ENCODE measurements around the gene LGALS16.
"Not testable (repeated sequence)": the region's sequence is repeated elsewhere in the genome, so short reads cannot be mapped to it uniquely, and the experiment has no call there.

The LGALS16 gene, protein sequence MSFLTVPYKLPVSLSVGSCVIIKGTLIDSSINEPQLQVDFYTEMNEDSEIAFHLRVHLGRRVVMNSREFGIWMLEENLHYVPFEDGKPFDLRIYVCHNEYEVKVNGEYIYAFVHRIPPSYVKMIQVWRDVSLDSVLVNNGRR

GRCh38 chr19:39655613-39656012 lies at the start of gene LGALS16:
LGALS16 (plus strand) TSS chr19:39655913; CDS start chr19:39655962, 49 bp downstream.
- DNase-seq (ENCODE audit: low read depth in 2 of 2) = no peak

- no peak for DNase-seq (ENCODE audit: low read depth in 2 of 2)
Observed at GRCh38 chr19:39607021-39607420, 48.7 kb upstream of the LGALS16 start.

GRCh38 chr19:39607561-39607960 lies 48.2 kb upstream of the LGALS16 start:
- DNase-seq (ENCODE audit: low read depth in 2 of 2) = no peak

DNA sequence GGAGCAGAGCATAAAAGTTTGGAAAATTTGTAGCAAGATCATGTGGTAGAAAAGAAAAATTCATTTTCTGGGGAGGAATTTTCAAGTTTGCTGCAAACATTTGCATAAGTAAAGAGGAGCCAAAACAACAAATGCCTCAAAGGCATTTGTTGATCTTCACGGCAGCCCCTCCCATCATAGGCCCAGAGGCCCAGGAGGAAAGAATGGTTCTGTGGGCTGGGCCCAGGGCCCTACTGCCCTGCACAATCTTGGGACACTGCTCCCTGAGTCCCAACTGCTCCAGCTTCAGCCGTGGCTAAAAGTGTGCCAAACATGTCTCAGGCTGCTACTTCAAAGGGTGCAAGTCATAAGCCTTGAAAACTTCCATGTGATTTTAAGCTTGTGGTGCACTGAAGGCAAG lies 42.1 kb upstream of the LGALS16 start:
- no peak for DNase-seq (ENCODE audit: low read depth in 2 of 2)

GRCh38 chr19:39617745-39618144 lies 38.0 kb upstream of the LGALS16 start:
- no peak for DNase-seq (ENCODE audit: low read depth in 2 of 2)

DNA sequence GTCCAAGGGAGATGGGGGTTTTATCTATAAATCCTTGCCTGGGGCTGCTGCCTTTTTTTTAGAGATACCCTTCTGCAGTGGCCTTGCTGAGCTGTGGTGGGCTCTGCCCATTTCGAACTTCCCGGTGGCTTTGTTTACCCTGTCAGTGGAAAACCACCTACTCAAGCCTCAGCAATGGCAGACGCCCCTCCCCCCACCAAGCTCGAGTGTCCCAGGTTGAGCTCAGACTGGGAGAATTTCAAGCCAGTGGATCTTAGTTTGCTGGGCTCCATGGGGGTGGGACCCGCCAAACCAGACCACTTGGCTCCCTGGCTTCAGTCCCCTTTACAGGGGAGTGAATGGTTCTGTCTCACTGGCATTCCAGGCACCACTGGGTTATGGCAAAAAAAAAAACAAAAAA lies 31.8 kb upstream of the LGALS16 start:
- DNase-seq (ENCODE audit: low read depth in 2 of 2) = no peak

DNA sequence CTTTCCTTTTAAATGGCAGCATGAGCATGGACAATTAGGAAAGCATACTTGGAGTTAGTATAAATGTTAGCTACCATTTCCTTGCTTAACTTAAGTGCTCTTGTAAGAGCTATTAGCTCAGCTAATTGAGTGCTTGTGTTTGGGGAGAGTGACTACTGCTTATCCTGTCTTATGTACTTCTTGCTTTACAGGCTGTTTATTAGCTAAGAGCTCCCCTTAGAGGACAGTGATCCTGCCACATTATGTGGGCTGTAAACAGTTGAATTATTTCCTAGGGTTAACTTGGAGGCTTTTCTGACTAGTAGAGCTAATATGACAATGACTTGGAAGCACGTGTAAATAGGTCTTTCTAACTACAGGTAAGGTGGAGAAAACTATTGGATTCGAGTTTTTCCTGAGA lies 28.1 kb upstream of the LGALS16 start:
- not testable (repeated sequence) for DNase-seq (ENCODE audit: low read depth in 2 of 2)

- no peak for DNase-seq (ENCODE audit: low read depth in 2 of 2)
Observed at GRCh38 chr19:39631178-39631577, 24.5 kb upstream of the LGALS16 start.

- no peak for DNase-seq (ENCODE audit: low read depth in 2 of 2)
Observed at GRCh38 chr19:39631626-39632025, 24.1 kb upstream of the LGALS16 start.

DNA sequence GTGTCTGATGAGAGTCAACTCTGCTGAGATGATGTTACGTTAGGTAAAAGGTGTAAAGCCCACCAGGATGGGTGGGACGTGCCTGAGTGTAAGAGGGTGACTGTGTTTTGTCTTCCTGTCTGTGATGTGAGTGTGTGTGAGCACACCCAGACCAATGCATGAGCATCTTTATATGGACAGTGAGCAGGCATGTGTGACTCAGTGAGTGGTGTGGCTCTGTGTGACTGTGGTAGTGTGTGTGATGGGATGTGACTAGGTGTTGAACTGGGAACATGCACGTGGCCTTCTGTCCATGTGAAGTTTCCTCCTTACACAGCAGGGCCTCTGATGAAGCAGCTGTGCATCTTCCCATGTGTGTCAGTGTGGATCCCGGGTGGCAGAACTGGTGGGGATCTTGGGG lies 17.8 kb upstream of the LGALS16 start:
- no peak for DNase-seq (ENCODE audit: low read depth in 2 of 2)

DNA sequence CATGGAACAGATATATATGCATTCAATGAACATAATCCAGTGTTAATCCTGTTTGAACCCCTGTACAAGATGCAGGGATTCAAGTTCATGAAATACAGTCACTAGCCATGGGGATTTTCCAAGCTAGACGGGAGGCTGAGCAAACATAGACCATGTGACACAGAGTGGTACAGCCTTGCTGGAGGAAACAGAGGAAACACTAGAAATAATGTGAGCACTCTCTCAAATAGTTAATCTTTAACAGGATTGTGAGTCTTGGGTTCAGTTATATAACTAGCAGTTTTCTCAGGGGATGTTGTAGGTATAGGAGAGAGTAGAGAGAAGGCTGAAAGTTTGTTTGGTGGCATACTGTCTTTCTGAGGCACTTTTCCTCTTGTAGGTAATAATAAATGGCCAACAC lies 13.9 kb upstream of the LGALS16 start:
- no peak for DNase-seq (ENCODE audit: low read depth in 2 of 2)

GRCh38 chr19:39643591-39643990 lies 12.1 kb upstream of the LGALS16 start:
- DNase-seq (ENCODE audit: low read depth in 2 of 2) = no peak

DNA sequence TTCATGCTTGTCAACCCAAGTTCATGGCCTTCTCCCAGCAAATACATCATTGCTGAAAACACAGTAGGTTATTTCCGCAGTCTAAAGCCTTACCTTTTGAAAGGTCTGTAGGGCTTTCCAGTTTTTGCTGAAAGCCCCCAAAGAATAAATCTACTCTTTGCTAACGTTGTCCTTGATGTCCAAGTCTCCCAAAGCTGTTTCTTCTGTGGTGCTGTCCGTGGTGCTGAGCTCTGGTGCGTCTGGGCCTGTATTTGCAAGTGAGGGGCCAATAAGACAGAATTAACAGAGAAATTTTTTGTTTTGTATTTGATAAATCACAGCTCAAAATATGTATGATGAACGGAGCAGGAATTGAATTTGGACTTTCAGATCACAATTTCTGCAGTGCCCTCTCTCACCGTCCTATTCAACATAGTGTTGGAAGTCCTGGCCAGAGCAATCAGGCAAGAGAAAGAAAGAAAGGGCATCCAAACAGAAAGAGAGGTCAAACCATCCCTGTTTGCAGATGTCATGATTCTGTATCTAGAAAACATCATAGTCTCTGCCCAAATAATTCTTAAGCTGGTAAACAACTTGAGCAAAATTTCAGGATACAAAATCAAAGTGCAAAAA lies 9.8 kb upstream of the LGALS16 start:
- no peak for DNase-seq (ENCODE audit: low read depth in 2 of 2)

- DNase-seq (ENCODE audit: low read depth in 2 of 2) = no peak
Observed at GRCh38 chr19:39647918-39648317, 7.8 kb upstream of the LGALS16 start.

- DNase-seq (ENCODE audit: low read depth in 2 of 2) = no peak
Observed at GRCh38 chr19:39659791-39660190, 4.1 kb downstream of the LGALS16 start.

- DNase-seq (ENCODE audit: low read depth in 2 of 2) = no peak
Observed at GRCh38 chr19:39660661-39661060, 4.9 kb downstream of the LGALS16 start.

DNA sequence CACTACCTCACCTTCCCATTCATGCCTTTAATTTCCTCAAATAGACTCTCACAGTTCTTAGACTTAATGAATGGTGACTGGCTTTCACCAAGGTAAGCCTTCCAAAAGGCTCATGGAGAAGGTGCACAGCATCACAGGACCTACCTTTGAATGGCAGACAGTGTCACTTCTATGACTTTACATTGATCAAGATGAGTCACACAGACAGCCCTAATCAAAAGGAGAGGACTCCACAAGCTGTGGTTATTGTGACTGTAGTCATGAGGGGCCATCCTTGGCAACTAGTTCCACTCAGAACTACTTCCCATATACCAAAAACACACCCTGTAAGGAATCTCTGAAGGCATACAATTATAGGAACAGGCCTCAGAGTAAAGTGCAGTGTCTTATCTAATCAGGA lies 5.9 kb downstream of the LGALS16 start:
- no peak for DNase-seq (ENCODE audit: low read depth in 2 of 2)

GRCh38 chr19:39669860-39670259 lies 14.1 kb downstream of the LGALS16 start:
- DNase-seq (ENCODE audit: low read depth in 2 of 2) = not testable (repeated sequence)

DNA sequence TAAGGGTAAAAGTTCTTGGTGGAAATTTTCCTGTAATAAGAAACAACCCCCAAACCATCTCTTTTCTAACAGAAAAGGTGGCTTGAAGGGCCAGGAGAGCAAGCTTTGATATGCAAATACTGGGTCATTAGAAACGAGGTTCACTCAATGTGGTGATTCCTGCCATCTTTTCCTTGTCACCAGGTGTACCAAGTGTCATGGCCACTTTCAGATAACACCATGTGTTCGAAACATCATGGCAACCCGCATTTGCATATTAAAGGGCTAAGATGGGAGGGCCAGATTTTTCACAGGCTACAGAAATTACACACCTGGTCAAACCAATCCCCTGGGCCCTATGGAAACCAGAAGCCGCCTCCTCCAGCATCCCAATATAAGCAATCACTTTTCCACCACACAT lies 15.3 kb downstream of the LGALS16 start:
- no peak for DNase-seq (ENCODE audit: low read depth in 2 of 2)

GRCh38 chr19:39671739-39672363 lies 16.1 kb downstream of the LGALS16 start:
- DNase-seq (ENCODE audit: low read depth in 2 of 2) = no peak

- no peak for DNase-seq (ENCODE audit: low read depth in 2 of 2)
Observed at GRCh38 chr19:39672473-39672872, 16.8 kb downstream of the LGALS16 start.

GRCh38 chr19:39673862-39674261 lies 18.1 kb downstream of the LGALS16 start:
- DNase-seq (ENCODE audit: low read depth in 2 of 2) = not testable (repeated sequence)

GRCh38 chr19:39676004-39676403 lies 20.3 kb downstream of the LGALS16 start:
- DNase-seq (ENCODE audit: low read depth in 2 of 2) = no peak

Measured in stimulated activated CD8-positive, alpha-beta memory T cell treated with anti-CD3 and anti-CD28 coated beads, Interleukin-7, amount 100 ng/mL, for 1 hour (primary cell).